Measurements from ENCODE around the gene CLEC1B. TPM values are rescaled to one million over a fixed set of nuclear protein-coding genes. Genes with fewer than 3 reads are reported as not detected.
"Not testable (repeated sequence)": the region's sequence is repeated elsewhere in the genome, so short reads cannot be mapped to it uniquely, and the experiment has no call there.

The CLEC1B gene
- total and polyA plus RNA-seq, 9 of the 15 experiments (the other 6 are each of a cell fraction or from before 2014, with no cell fraction given): not detected

DNA sequence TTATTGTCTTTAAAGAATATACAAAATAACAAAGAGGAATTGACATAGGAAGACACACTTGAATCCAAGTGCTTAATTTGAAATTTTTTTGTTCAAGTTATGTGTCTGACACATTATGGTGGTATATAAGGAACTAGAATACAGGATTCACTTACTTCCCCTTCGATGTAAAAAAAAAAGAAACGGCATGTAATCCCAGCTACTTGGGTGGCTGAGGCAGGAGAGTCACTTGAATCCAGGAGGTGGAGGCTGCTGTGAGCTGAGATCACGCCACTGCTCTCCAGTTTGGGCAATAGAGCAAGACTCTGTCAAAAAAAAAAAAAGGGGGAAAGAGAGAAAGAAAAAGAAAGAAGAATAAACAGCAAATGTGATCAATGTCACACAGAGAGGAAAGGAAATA lies 18.8 kb downstream of the CLEC1B start (continued):
- TF ChIP-seq TEAD4 (IDR thresholded peaks at IDR 0.05; ENCODE audit: low read length): no peak
- no peak for TF ChIP-seq TEAD4 (CRISPR knock-in tag; IDR thresholded peaks at IDR 0.05; ENCODE audit: borderline replicate concordance)
- no peak for TF ChIP-seq ZNF408 (CRISPR knock-in tag; IDR thresholded peaks at IDR 0.05; ENCODE audit: low read depth)
- no peak for TF ChIP-seq ZNF324 (CRISPR knock-in tag; IDR thresholded peaks at IDR 0.05)
- TF ChIP-seq ZNF830 (CRISPR knock-in tag; IDR thresholded peaks at IDR 0.05): no peak

DNA sequence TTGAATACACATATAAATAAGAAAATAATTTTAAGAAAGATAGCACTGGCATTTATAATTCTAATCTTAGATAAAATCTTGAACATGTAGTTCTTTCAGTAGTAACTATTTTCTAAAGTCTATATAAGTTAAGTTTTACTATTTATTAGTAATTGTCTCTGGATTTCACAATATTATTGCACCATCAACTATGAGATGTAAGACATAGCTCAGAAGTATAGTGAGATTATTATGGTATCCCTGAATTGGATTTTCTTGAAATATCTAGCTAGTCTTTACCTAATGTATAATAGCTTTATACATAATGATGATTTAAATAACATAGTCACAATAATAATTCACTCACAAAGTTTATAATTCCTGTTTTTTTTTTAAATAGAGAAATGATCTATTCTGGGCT lies 21.0 kb downstream of the CLEC1B start:
- Histone ChIP-seq H3K4me2 (ENCODE audit: insufficient read depth, low read length) (no peak overlapping the region), H3K9me1 (ENCODE audit: control insufficient read depth, insufficient read depth, low read length) (no peaks in the 10 kb centered on the region), H3K36me3 (ENCODE audit: control insufficient read depth, insufficient read depth, low read length) (no peaks in the 10 kb centered on the region), H3K9me3 (replicated peaks; ENCODE audit: control insufficient read depth, insufficient read depth, low read depth, low read length) (no peaks in the 10 kb centered on the region), H3K79me2 (ENCODE audit: control insufficient read depth, insufficient read depth, low read length) (no peaks in the 10 kb centered on the region), H3K9ac (ENCODE audit: insufficient read depth in 1 of 2, low read depth in 2 of 2, low read length in 2 of 2) (no peak overlapping the region), H3K27ac (ENCODE audit: extremely low read depth, low read depth, low read length) (no peak overlapping the region), H3K27me3 (ENCODE audit: control insufficient read depth in 2 of 2, insufficient read depth in 2 of 2, low read length in 2 of 2) (no peaks in the 10 kb centered on the region), H3K4me1 (replicated peaks in 1 of 2; ENCODE audit: control insufficient read depth in 2 of 2, insufficient read depth in 2 of 2, low read length in 2 of 2) (no peaks in the 10 kb centered on the region), H2AFZ (ENCODE audit: low read depth, low read length) (no peak overlapping the region), H3K4me3 (no peak overlapping the region), H4K20me1 (replicated peaks; ENCODE audit: control insufficient read depth, insufficient read depth, low read length) (no peaks in the 10 kb centered on the region)
- CTCF ChIA-PET (ENCODE audit: low intra/inter-chr PET ratio): no interaction called here
- in situ Hi-C loops (cut with MboI): no loop called here
- ATAC-seq (no peak), FAIRE-seq (no peak), DNase-seq (ENCODE audit: extremely low read depth in 1 of 4, low spot score in 3 of 4) (no peak)
- POLR2A ChIA-PET: no interaction called here
- TF ChIP-seq ZNF431 (CRISPR knock-in tag; IDR thresholded peaks at IDR 0.05): no peak
- TF ChIP-seq, protein P1, sequence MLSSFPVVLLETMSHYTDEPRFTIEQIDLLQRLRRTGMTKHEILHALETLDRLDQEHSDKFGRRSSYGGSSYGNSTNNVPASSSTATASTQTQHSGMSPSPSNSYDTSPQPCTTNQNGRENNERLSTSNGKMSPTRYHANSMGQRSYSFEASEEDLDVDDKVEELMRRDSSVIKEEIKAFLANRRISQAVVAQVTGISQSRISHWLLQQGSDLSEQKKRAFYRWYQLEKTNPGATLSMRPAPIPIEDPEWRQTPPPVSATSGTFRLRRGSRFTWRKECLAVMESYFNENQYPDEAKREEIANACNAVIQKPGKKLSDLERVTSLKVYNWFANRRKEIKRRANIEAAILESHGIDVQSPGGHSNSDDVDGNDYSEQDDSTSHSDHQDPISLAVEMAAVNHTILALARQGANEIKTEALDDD (IDR thresholded peaks at IDR 0.05): no peak
- no peak for TF ChIP-seq HOXB6 (CRISPR knock-in tag; IDR thresholded peaks at IDR 0.05; ENCODE audit: borderline replicate concordance)
- TF ChIP-seq BRF1 (IDR thresholded peaks at IDR 0.05; ENCODE audit: borderline replicate concordance, extremely low read depth, insufficient read length): no peak
- TF ChIP-seq LCOR (CRISPR knock-in tag; IDR thresholded peaks at IDR 0.05): no peak
- TF ChIP-seq, protein P2, sequence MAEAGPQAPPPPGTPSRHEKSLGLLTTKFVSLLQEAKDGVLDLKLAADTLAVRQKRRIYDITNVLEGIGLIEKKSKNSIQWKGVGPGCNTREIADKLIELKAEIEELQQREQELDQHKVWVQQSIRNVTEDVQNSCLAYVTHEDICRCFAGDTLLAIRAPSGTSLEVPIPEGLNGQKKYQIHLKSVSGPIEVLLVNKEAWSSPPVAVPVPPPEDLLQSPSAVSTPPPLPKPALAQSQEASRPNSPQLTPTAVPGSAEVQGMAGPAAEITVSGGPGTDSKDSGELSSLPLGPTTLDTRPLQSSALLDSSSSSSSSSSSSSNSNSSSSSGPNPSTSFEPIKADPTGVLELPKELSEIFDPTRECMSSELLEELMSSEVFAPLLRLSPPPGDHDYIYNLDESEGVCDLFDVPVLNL (CRISPR knock-in tag; IDR thresholded peaks at IDR 0.05; ENCODE audit: low read depth): no peak
- no TSS peak for BruUV-seq (replicated peaks)
- intact Hi-C loops (cut with micrococcal nuclease): no loop called here

DNA sequence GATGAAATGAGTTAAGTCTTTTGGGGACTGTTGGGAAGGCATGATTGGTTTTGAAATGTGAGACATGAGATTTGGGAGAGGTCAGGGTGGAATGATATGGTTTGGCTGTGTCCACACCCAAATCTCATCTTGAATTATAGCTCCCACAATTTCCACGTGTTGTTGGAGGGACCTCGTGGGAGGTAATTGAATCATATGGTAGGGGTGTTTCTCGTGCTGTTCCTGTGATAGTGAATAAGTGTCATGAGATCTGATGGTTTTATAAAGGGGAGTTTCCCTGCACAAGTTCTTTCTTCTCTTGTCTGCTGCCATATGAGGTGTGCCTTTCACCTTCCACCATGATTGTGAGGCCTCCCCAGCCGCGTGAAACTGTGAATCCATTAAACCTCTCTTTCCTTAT lies 22.3 kb downstream of the CLEC1B start:
- DNase-seq (ENCODE audit: extremely low read depth in 1 of 4, low spot score in 3 of 4); H2AFZ ChIP-seq (ENCODE audit: low read depth, low read length); H3K27ac ChIP-seq (ENCODE audit: extremely low read depth, low read depth, low read length); POLR2A ChIA-PET; BruUV-seq (replicated peaks); H3K9me3 ChIP-seq (replicated peaks; ENCODE audit: control insufficient read depth, insufficient read depth, low read depth, low read length); H3K4me3 ChIP-seq; intact Hi-C loops (cut with micrococcal nuclease); ATAC-seq; H3K79me2 ChIP-seq (ENCODE audit: control insufficient read depth, insufficient read depth, low read length); H3K4me2 ChIP-seq (ENCODE audit: insufficient read depth, low read length); H3K4me1 ChIP-seq (replicated peaks in 1 of 2; ENCODE audit: control insufficient read depth in 2 of 2, insufficient read depth in 2 of 2, low read length in 2 of 2); H3K36me3 ChIP-seq (ENCODE audit: control insufficient read depth, insufficient read depth, low read length); H3K9me1 ChIP-seq (ENCODE audit: control insufficient read depth, insufficient read depth, low read length); H4K20me1 ChIP-seq (replicated peaks; ENCODE audit: control insufficient read depth, insufficient read depth, low read length); H3K27me3 ChIP-seq (ENCODE audit: control insufficient read depth in 2 of 2, insufficient read depth in 2 of 2, low read length in 2 of 2); CTCF ChIA-PET (ENCODE audit: low intra/inter-chr PET ratio); H3K9ac ChIP-seq (ENCODE audit: insufficient read depth in 1 of 2, low read depth in 2 of 2, low read length in 2 of 2); in situ Hi-C loops (cut with MboI); FAIRE-seq: not testable (repeated sequence)
- 0% methylated on average over 3 of the region's 5 CpGs for WGBS (ENCODE audit: insufficient coverage, low coverage, missing lambda C conversion rate)
